NCI-H446 treated with DMSO at 0.1 percent for 48 hours (cell line): ENCODE results near the gene OSBPL2.

Experiments
- DNase-seq: peaks from one replicate; lab custom pipeline; 2025; lab: John Stamatoyannopoulos, UW

OSBPL2 gene

DNA sequence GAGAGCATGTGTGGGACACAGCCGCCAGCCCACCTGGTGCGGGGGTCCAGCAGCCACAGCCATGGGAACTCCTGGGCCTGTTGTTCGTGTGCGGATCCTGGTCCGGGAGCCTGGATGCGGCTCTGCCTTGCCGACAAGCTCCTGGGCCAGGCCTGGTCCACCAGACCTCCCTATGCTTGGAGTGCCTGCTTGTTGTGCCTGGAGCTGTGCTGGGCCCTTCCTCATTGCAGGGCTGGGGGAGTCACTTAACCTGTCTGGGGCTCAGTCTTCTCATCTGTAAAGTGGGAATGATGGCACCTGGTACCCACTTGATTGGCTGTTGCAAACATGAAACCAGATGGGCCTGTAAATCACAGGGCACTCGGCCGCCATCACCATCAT lies 2.6 kb upstream of the OSBPL2 start:
- DNase-seq: no peak

DNA sequence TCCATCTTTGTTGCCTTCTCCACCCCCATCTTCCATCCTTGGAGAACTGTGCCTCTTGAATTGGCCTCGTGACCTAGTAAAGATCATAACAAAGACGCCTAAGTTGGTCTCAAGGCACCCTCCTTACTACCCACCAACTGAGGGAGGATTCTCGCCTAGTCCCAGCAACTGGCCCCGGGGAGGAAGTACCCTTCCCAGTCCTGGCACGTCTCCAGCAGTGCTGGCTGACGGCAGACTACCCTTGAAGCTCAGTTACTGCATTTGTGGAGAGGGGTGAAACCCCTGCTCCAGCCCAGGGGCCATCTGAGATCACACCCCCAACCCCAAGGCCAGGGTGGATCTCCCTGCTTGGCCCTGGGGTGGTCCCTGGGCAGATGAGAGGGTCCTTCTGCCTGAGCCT lies 2.1 kb upstream of the OSBPL2 start:
- no peak for DNase-seq

DNA sequence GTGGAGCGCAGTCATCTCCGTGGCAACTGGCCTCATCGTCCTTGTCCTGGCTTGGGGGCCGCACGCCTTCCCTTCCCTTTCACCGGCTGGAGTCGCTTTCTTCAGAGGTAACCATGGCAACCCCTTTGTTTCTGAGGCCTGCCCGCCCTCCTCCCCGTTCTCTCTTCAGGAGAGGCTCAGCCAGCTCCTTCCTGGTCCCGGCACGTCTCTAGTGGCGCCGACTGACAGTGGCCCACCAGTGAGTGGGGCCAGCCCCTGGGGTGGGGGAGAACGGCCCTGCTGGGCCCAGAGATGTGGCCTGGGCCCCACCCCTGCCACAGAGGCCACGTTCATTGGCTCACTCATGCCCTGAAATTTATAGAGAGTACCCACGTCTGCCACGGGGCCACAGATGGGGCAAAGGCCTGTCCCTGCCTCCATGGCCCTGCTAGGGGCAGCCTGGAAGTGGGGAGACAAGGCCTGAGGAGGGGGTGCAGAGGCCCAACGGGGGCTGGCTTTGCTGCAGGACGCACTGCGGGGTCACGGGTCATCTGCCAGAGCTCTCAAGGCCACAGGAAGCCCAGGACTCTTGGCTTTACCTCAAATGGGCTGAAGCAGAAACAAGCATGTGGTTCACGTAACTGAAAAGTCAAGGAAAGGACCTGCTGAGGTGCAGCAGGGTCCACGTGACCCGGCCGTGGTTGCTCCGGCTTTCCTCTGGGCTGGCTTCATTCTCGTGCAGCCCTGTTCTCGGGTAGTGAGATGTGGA lies 1.4 kb upstream of the OSBPL2 start:
- DNase-seq: no peak

DNA sequence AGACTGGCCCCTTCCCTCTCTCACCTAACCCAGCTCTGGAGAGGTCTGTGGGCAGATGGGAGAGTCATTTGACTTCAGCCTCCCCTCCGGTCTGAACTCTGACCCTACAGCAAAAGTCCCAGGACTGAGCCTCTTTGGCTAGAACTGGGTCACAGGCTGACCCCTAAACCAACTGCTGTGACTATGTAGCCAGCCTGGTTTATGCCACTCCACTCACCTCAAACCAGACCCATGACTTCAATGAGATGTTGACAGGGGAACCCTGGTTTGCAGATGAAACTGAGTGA lies 864 bp upstream of the OSBPL2 start:
- no peak for DNase-seq

DNA sequence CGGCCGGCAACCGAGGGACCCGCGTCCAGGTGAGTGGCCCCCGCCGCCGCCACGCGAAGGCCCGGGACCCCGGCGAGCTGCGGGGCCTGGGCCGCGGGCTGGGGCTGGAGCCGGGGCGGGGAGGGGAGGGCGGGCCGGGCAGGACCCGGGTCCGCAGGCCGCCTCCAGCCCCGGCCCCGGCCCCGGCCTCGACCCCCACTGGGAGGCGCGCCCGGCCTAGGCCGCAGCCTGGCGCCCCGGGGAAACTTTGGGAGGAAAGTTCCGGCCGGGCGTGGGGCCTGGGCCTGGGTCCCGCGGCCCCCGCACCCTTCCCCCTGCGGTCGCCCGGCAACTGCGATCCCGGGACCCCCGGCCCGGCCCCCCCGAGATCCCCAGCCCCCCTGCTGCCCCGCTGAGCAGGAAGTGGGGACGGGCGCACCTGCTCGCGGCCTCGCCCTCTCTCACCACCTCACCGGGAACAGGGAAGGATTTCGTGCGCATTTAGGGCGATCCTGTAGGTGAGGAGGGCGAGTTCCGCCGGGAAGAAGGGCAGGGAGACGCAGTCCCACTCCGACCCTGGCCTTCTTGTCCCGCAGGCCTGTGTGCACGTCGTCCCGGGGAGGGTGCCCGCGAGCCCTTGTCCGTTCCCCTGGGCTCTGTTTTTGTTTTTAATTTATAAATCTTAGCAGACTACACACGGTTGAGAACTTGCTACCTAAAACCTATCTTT lies 402 bp downstream of the OSBPL2 start:
- no peak for DNase-seq

DNA sequence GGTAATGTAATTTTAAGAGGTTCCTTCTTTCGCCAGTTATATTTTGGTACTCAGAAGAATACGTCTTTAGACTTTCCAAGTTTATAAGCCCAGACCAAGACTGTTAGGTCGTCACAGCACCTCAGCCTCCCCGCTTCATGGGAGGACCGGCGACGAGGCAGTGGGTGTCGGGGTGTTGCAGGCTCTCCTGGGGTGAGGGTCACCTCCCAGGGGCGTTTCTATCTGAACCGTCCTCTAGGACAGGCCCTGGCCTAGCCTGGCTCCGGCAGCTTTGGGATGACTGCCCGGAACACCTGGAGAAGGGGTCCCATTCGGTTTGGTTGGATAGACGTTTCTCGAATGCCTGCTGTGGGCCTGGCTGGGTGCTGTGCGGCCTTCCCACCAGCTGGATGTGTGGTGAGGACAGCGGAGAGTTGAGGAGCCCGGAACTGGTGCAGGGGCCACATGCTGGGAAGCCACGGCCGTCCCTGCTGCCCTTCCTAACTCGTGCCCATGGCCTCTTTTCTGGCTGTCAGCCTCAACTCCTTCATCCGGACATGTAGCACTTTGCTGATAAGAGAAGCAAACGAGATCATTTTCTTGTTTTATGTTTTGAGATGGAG lies 1.1 kb downstream of the OSBPL2 start:
- DNase-seq: no peak

DNA sequence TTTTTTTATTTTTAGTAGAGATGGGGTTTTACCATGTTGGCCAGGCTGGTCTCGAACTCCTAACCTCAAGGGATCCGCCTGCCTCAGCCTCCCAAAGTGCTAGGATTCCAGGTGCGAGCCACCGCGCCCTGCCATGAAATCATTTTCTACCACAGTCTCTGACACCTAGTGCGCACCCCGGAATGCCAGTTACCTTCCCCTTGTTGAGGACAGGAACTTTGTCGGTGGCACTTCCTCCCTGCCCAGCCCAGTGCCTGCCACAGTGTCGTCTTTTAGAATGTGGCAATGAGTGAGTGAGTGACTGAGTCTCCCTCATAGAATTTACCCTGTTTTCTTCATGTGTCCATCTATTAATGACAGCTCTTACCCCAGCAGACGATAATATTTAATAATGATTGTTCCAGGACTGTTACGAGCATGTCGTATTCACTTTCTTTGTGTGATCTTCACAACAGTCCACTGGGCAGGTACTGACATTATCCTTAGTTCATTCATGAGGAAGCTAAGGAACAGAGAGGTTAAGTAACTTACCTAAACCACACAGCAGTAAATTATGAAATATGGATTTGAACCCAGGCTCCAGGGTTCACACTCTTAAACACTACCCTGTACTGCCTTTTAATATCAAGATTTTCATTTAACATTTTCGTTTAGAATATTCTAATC lies 1.8 kb downstream of the OSBPL2 start:
- DNase-seq: no peak

DNA sequence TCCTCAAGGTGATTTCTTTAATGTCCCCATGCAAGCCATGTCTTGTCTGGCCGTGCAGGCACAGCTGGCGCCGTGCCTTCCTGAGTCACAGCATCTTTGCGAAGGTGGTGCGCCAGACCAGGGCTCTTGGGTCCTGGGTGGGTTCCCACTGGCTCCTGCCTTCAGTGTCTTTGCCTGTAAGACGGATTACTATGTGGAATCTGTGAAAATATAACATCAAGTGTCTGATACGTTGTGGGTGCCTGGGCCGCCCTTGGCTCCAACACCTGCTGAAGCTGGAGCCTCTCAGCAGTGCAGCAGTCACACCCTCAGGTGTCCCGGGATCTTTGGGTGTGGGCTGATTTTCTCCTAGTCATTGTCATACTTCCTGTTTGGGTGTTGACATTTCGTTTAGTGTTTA lies 3.2 kb downstream of the OSBPL2 start:
- no peak for DNase-seq

DNA sequence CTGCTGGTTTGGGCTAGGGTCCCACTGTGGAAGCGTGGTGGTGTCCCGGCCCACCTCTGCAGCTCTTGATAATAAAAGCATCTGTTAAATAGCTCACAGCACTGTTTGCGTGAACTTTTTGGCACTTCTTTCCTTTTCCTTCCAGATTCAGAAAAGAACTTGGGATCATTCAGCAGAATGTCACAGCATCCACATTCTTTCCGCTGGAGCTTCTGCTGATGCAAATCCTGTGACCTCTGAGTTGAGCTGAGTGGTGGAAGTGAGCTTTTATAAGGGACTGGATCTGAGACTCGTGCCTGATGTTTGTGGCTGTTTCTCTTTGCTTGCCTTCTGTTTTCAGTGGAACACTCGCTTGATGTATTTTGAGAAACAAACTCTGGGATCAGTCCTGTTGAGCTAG lies 3.9 kb downstream of the OSBPL2 start:
- no peak for DNase-seq

DNA sequence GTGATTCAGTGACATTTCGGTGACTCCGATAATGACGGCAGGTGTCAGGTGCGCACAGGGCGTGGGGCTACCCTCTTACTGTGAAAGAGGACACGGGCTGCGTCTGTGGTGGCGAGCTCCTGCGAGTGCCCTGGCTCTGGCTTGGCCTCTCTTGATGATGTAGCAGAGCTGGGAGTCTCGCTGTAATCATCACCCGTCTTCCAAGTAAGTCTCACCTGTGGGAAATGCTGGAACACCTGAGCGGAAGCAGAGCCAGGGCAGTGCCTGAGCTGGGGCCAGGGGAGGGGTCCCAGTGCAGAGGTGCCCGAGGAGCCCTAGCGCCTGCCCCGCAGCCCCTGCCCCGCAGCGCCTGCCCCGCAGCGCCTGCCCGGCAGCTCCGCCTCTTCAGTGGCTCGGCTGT lies 4.8 kb downstream of the OSBPL2 start:
- no peak for DNase-seq

DNA sequence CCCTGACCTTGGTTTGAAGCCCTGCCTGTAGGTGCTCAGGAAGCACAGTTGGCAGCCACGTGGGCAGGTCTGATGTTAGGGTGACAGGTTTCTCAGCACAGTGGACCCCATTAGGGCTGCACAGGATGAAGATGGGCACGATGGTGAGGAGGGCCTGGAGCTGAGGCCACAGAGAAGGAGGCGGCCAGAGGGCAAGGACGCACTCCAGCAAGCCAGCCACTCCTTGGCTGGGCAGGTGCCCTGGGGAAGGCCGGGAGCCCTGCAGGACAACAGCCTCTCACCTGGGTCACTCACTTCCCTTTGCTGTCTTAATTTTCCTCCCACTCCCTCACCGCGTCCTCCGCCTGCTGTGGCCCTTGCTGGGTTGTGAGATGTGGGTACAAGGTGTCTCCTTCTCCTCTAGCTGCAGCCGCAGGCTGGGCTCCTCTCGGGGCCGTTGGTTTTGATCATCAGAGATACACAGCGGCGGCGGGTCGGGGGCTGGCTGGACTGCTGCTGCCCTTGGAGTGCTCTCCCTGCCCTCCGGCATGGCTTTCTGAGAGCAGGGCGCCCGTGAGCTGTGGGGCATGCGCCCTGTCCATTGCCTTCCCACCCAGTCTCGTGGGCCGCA lies 5.7 kb downstream of the OSBPL2 start:
- no peak for DNase-seq

DNA sequence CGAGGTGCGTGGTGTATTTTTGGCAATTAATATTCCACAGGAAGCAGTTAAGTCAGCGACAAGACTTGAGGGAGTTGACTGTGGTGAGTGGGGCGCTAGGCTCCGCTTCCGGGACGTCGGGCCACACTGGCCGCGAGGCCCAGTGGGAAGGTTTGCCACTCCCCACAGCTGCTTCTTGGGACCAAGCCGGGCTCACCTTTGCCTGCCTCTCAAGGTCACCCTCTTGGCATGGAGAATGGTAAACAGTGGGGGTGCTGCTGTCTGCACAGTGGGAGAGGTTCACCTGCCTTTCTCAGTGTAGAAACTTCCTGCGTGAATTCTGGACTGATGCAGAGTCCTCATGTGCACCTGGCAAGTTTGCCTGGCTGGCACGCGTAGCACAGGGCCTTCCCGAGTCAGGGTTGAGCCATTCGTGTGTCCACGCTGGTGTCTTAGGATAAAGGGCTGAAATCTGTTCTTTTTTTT lies 6.4 kb downstream of the OSBPL2 start:
- no peak for DNase-seq

DNA sequence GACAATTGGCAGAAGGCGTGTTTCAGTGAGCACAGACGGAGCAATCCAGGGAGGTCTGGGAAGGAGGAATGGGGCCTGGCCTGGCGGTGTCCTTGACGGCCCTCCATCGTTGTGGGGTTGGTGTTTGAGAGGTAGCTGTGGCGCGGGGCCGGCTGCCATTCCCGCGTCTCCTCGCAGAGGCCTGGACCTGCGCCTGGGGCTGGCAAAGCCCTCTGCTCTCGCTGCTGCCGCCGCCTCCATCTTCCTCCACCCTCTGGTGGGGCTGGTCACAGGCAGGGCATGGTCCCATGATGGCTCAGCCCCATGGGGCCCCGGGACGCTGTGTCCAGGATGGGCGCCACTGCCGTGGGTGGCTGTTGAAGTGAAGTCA lies 7.6 kb downstream of the OSBPL2 start:
- no peak for DNase-seq

DNA sequence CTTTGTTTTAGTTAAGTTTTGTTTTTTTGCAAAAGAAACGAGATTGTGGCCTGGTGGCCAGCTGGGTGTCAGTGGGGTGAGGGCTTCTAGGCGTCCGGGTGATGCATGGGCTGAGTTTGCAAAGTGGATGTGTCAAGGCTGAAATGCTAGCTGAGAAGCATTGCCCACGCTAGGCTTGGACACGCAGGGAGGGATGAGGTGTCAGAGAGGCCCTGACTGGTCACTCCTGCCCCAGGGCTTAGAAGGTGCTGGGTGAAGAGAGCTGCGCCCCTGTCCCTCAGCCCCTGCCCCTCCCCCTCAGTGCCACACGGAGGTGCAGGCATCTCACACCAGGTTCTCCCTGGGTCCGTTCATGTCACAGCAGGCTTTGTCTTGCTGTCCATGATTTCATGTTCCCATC lies 8.1 kb downstream of the OSBPL2 start:
- no peak for DNase-seq

DNA sequence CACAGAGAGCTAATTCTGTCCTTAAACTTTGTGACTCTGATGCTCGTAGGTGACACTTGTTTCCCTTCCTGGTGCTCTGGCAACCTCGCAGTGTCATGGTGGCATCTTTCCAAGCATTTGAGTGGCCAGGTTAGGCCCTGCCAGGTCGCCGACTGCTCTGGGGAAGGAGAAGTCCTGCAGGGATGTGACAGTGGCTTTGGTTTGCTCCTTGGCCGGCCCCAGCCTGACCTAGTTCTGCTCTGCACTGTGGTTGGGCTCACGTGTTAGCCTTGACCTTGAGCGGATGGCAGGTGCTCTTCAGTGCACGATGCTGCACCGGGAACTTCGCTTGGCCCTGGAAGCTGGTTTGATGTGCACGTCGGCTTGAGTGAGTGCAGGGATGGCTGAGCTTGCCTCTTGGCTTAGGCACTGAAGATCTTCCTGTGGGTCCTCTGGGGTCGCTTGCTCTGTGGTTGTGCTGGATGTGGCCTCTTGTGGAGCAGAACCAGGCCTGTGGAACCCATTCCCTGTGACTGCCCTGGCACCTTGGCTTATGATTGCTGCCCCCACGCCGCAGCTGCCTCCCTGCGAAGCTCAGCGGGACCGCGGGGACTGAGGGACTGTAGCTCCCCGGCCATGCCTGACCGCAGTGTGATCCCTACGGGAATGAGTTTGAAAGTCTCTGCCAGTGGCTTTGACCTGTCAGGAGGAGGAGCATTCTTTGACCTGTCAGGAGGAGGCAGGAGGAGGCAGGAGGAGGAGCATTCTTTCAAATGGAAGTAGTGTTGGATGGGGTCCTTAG lies 8.7 kb downstream of the OSBPL2 start:
- no peak for DNase-seq

DNA sequence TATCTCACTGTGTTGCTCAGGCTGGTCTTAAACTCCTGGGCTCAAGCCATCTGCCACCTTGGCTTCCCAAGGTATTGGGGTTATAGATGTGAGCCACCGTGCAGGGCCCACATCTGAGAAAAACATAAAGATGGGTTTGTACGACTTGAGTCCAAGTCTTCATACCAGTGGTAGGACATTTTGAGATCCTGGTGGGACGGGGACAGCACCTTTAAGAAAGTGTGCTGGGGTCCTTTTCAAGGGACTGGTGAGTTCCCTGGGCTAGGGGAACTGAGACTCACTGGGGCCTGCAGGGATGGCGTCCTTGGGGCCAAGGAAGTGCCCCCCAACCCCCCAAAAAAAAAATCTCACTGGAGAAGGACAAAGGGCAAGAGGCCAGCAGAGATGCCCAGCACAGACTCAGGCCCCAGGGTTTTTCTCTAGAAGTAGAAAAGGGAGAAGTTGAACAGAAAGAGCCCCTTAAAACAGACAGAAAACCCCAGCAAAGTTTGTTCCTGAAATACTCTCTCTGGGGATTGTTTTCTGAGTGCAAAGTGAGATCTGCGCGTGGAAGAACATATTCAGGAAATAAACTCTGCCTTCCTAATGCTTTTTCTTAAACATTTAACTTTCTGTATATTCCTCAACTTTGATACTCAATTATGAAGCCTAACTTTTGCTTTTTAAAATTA lies 10.7 kb downstream of the OSBPL2 start:
- no peak for DNase-seq

DNA sequence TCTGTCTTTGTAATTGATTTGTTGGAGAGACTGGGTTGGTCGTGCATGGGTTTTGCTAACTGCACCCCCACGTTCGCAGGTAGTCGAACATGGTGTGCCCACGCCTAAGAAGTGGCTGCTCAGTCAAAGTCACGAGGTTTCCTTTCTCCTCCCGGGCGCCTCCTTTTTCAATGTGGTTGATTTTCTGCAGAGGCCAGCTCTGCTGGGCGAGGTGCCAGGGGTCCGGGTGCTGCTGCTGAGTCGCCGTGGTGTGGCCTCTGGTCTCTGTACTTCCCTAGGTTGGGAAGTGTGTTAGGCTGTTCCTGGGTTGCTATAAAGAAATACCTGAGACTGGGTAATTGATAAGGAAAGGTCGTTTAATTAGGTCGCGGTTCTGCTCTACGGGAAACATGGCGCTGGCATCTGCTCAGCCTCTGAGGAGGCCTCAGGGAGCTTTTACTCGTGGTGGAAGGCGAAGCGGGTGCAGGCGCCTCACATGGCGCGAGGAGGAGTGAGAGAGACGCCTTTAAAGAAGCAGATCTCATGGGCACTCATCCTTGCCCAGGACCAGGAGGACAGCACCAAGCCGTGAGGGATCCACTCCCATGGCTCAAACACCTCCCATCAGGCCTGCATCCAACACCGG lies 14.1 kb downstream of the OSBPL2 start:
- no peak for DNase-seq

DNA sequence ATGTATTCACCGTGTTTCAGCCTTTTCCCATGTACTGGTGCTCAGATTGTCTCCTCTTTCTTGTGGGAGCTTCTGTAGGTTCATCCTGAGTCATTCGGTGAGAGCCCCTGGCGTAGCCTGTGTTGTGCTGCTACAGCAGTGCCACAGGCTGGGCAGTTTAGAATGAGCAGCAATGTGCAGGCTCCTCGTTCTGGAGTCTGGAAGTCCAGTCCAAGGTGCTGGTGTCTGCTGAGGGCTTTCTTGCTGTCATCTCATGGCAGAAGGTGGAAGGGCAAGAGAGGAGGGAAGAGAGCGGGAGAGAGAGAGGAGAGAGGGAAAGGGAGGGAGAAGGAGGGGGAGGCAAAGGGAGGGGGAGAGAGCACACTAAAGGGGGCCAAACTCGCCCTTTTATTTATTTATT lies 15.1 kb downstream of the OSBPL2 start:
- no peak for DNase-seq

DNA sequence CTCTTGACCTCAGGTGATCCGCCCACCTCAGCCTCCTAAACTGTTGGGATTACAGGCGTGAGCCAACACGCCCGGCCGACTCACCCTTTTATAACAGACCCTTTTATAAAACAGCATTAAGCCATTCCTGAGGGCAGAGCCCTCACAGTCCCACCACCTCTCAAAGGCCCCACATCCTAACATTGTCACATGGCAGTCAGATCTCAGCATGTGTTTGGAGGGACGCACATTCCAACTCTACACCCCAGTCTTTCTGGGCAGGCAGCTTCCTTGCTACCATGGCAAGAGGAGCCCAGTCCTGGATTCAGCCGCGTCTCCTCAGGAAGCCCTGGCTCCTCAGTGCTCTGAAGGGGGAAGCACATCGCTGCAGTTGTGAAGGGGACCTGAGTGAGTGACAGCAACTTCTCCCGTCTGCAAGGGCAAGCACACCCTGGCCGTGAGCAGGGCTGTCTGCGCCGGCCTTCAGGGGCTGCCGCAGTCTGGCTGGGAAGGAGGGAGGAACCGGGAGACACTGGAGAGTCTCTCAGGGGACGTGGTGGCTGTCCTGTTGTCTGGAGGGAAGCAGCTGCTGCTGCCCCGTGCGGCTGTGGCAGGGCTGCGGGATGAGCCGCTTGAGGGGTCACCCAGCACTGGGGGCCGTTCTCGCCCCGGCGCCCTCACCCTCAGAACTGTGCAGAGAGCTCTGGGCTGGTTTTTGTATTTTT lies 15.9 kb downstream of the OSBPL2 start:
- no peak for DNase-seq

DNA sequence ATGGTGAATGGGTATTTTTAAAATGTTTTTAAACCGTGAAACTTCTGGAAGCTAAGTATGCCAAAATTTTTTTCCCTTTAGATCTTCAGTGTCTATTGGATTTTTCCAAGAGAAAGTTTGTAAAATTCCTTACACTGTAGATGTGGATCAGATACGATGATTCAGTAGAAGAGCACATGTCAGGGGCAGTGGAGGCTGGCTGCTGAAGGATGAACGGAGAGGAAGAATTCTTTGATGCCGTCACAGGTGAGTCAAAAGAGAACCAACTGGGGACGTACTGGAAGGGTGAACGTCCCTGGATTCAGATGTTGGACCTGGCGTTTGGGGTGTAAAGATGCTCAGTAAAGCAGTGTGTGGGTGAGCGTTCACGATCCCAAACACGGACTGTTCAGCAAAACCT lies 17.7 kb downstream of the OSBPL2 start:
- DNase-seq: no peak
